KOPT-K1 (cell line): Measurements from ENCODE around the gene SENP2.
"Not testable (repeated sequence)": the region's sequence is repeated elsewhere in the genome, so short reads cannot be mapped to it uniquely, and the experiment has no call there.

Experiments used
- H3K27ac ChIP-seq: fragments of 200-600 bp; sonication (generic); 2 replicates; pipeline ENCODE4 v1.5.1; 2016; ENCODE audit warnings: antibody characterized with exemption, mild to moderate bottlenecking, low read depth, low read length; ENCODE audit not compliant: poor library complexity, severe bottlenecking
- H3K36me3 ChIP-seq: fragments of 200-600 bp; sonication (generic); 2 replicates; pipeline ENCODE4 v1.5.1; 2017; ENCODE audit warnings: antibody characterized with exemption, mild to moderate bottlenecking, low read length, moderate library complexity; ENCODE audit not compliant: insufficient read depth
- H3K9me3 ChIP-seq: fragments of 200-600 bp; sonication (generic); 2 replicates; pipeline ENCODE4 v1.5.1; 2017; ENCODE audit warnings: antibody characterized with exemption, low read length, mild to moderate bottlenecking; ENCODE audit not compliant: insufficient read depth, poor library complexity, severe bottlenecking

SENP2 gene

DNA sequence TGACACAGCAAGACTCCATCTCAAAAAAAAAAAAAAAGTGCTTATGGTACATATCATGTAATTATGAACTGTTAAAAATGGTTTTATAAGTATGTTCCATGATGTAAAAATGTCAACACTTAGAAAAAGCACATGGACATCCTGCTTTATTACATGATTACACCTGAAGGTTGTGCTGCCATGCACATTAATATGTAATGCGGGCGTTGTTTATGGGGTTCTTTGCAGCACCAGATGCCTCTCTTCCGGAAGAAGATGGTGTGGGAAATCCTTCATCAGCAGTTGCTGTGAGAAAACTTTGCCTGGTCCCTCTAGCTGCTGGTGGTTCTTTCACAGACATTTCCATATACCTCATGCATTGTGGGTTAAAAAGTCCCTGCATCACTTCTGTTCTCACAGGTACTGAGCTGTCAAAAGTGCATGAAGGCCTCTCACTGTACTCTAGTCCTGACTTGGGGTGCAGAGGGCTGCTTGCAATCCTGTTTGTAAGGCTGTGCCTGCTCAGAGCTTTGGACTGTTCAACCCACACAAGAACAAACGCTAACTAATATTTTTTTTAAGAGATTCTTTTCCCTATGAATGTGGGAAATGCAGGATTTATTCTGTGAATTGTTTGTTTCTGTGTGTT lies 43.6 kb downstream of the SENP2 start:
- H3K9me3 ChIP-seq: no peaks in the 10 kb centered on the region
- H3K36me3 ChIP-seq: peaks cover 60% of the 10 kb centered on the region
- H3K27ac ChIP-seq: no peak overlapping the region

GRCh38 chr3:185630182-185630622 lies 44.1 kb downstream of the SENP2 start:
- Histone ChIP-seq H3K9me3 (no peaks in the 10 kb centered on the region), H3K36me3 (peaks cover 55% of the 10 kb centered on the region), H3K27ac (no peak overlapping the region)

DNA sequence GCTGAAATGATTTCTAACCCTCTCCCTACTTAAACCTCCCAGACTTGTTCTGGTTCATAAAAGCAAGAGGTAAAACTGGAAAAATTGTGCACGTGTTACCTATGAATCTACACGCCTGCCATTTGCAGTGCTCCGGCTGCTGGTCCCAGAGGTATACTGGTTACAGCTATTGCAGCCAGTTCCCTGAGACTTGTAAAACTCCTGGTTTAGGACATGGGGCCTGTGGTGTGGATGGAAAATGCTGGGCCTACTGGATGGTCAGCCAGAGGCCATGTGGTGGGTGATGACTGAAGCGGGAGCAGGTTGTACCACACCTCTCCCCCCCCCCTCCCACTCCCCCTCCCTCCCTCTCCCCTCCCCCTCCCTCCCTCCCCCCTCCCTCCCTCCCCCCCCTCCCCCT lies 45.0 kb downstream of the SENP2 start:
- Histone ChIP-seq H3K36me3 (peaks cover 46% of the 10 kb centered on the region), H3K27ac (no peak overlapping the region), H3K9me3 (no peaks in the 10 kb centered on the region)

GRCh38 chr3:185631508-185632206 lies 45.6 kb downstream of the SENP2 start:
- Histone ChIP-seq H3K9me3 (no peaks in the 10 kb centered on the region), H3K36me3 (peaks cover 40% of the 10 kb centered on the region), H3K27ac (no peak overlapping the region)

- H3K36me3 ChIP-seq: peaks cover 28% of the 10 kb centered on the region
- no peaks in the 10 kb centered on the region for H3K9me3 ChIP-seq
- H3K27ac ChIP-seq: peak overlapping the region; percentile 57
These were observed 46.9 kb downstream of the SENP2 start for GRCh38 chr3:185632996-185633395.

DNA sequence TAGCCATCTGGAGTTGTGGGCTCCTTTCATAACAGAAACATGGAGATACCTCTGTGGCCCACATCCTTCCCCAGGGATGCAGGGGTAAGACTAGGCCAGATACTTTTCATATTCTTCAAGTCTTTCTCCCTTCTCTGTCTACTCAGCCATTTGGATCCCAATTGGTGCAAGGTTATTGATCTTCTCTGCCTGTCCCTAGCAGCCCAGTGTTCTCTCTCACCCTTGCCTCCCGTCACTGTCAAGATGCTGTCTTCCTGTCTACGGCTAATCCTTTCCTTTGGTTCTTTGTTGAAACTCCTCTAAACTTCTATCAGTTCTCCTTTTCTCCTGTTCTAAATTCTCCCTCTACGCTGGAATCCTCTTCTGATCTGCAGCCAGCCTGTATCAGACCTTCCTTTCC lies 51.3 kb downstream of the SENP2 start:
- Histone ChIP-seq H3K27ac (peak overlapping the region; percentile 9), H3K9me3 (no peaks in the 10 kb centered on the region), H3K36me3 (no peaks in the 10 kb centered on the region)

GRCh38 chr3:185638651-185639050 lies 52.6 kb downstream of the SENP2 start:
- not testable (repeated sequence) for H3K36me3 ChIP-seq, H3K27ac ChIP-seq, H3K9me3 ChIP-seq

DNA sequence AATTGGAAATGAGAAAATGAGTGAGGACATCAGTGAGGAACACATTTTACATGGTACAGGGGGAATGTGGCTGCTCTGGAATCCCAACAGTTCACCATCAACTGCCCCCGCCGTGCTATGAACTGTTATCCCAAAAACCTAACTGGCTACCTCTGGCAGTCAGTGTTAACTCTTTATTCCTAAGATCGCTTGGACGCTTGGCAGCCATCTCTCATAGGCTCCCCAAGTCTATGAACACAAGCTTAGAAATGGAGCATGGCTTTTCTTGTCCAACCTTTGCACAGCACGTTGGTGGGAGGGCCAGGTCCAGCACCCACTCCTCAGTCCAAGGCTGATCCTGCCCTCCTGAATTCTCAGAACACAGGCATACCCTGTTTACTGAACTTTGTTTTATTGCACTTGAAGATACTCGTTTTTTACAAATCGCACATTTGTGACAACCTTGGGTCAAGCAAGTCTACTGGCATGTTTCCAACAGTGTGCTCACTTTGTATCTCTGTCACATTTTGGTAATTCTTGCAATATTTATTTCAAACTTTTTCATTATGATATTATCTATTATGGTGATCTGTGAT lies 53.6 kb downstream of the SENP2 start:
- Histone ChIP-seq H3K36me3 (no peaks in the 10 kb centered on the region), H3K9me3 (no peaks in the 10 kb centered on the region), H3K27ac (no peak overlapping the region)

GRCh38 chr3:185640308-185640707 lies 54.2 kb downstream of the SENP2 start:
- H3K9me3 ChIP-seq: no peaks in the 10 kb centered on the region
- no peak overlapping the region for H3K27ac ChIP-seq

GRCh38 chr3:185645191-185645590 lies 59.1 kb downstream of the SENP2 start:
- not testable (repeated sequence) for H3K27ac ChIP-seq, H3K9me3 ChIP-seq, H3K36me3 ChIP-seq

More at GRCh38 chr3:185640308-185640707, 54.2 kb downstream of the SENP2 start:
- no peaks in the 10 kb centered on the region for H3K36me3 ChIP-seq

- no peaks in the 10 kb centered on the region for H3K9me3 ChIP-seq
- H3K36me3 ChIP-seq: no peaks in the 10 kb centered on the region
- no peak overlapping the region for H3K27ac ChIP-seq
These were observed 59.7 kb downstream of the SENP2 start for GRCh38 chr3:185645596-185646381.

DNA sequence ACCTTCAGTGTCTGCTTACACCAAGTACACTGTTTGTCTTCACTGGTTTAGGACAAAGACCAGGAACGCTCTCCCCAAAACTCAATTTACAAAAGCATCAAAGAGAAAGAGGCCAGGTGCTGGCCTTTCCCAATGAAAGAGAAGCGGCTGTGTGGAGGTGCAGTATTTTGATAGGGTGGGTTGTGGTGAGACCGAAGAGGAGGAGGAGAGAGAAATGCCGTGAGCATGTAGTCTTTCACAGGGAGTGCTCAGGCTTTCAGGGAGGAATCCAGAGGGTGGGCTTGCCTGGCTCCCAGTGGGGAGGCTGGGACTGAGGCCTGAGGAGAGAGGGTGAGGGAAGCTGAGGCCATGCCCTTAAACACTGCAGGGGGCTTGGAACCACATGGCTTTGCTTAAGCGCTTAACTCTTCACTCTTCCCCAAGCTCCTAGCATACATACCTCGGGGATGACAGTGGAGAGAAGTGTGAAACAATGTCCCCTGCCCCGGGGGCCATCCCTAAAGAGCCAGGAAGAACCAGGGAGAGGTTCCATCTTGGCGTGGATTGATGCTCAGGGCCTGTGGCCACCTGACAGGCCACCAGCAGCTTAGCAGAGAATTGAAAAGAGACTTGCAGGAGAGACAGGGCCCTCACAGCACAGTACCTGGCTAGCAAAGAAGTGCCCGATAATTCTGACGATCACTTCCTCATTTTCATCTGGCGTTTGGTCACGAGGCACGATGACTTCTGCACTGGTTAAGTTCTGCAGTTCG lies 60.5 kb downstream of the SENP2 start:
- no peaks in the 10 kb centered on the region for H3K36me3 ChIP-seq
- no peak overlapping the region for H3K27ac ChIP-seq
- H3K9me3 ChIP-seq: no peaks in the 10 kb centered on the region

DNA sequence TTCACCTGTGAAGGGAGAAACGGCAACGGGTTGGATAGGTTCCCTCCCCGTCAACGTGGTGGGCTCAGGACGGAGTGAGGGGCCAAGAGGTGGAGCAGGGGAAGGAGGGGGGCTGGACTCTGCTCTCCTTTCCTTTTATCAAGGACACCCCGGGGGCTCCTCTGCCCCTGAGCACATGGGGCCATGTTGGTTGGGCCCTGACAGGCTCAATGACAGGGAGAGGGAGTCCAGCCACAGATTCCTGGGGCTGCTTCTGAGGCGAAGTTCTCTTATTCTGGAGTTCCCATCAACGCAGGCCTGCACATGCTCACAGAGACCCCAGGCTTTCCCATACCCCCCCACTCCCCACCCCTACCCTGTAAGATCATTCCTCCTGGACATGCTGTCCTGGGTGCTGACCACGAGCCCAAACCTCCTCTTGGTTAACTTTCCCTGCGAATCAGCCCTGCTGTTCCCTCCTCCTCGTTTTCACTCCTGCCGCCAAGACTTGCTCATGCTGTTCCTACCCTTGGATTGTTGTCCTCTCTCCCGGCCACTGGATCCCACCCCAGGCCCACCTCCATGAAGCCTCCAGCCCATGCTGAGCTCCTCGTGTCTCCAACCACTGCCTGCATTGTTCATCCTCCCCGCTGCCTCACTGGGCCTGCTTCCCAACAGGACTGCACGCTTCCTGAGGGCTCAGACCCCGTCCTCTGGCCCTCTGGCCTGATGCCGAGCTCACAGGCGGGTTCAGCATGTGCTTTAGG lies 61.2 kb downstream of the SENP2 start:
- H3K36me3 ChIP-seq: no peaks in the 10 kb centered on the region
- H3K27ac ChIP-seq: no peak overlapping the region

DNA sequence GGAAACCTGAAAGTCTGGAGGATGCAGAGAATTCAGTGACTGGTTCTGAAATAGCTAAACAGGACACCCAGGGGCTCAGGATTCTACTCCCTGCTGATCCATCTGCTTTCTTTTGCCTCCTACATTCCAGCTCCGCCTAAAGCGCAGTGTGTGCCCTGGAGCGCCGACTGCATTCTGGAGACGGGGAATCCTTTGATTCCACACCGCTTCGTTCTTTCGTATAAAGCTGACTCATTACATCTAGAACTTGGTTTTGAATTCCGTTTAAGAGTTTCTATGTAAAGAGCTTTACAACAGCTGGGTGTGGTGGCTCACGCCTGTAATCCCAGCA lies 61.8 kb downstream of the SENP2 start:
- Histone ChIP-seq H3K36me3 (no peaks in the 10 kb centered on the region), H3K27ac (no peak overlapping the region), H3K9me3 (no peaks in the 10 kb centered on the region)

More for the DNA sequence above, 61.2 kb downstream of the SENP2 start:
- no peaks in the 10 kb centered on the region for H3K9me3 ChIP-seq
